ENCODE measurements around the gene POLDIP2.

Gene POLDIP2

DNA sequence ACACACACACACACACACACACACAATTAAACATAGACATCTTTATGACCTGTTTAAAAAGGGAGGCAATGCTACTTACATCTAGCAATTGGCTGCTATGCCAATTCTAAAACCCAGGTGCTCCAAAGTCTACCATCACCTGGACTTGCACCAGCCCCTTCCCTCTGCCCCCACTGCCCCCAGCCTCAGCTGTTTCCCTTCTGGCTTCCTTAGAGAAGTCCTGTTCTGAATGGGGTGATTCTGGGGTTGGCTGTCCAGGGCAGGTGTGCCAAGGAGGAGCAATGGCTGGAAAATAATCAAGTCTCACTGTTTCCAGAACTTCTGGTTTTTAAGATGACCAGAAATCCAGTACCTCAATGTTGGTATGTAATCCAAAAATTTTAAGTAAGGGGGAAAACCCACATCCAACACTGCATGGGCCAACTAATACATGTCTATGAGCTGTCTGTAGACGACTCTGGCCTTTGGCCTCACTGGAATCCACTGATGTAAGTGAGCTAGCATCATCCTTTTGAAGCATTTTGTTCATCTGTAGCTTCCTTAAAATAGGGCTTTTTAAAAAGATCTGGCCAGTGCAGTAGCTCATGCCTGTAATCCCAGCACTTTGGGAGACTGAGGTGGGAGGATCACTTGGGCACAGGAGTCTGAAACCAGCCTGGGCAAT is 24.1 kb downstream of the POLDIP2 start:
- Histone ChIP-seq H3K4me1 (ENCODE audit: control insufficient read depth in 5 of 5, insufficient read depth in 5 of 5, low read length in 5 of 5) (peaks cover 15 to 49% (median 37%) of the 10 kb centered on the region in 5 donors), H3K27me3 (ENCODE audit: control insufficient read depth in 5 of 5, insufficient read depth in 4 of 5, low read length in 5 of 5) (no peaks in the 10 kb centered on the region), H3K36me3 (ENCODE audit: control insufficient read depth in 5 of 5, insufficient read depth in 5 of 5, low read length in 5 of 5) (peaks cover 9 to 37% (median 33%) of the 10 kb centered on the region in 5 donors), H3K4me3 (ENCODE audit: low read depth in 1 of 5, low read length in 5 of 5) (no peak overlapping the region), H3K9me3 (ENCODE audit: control insufficient read depth in 5 of 5, low read length in 5 of 5) (no peaks in the 10 kb centered on the region), H3K27ac (ENCODE audit: low read depth, low read length) (no peak overlapping the region), H3K9ac (ENCODE audit: low read length in 5 of 5) (no peak overlapping the region)

DNA sequence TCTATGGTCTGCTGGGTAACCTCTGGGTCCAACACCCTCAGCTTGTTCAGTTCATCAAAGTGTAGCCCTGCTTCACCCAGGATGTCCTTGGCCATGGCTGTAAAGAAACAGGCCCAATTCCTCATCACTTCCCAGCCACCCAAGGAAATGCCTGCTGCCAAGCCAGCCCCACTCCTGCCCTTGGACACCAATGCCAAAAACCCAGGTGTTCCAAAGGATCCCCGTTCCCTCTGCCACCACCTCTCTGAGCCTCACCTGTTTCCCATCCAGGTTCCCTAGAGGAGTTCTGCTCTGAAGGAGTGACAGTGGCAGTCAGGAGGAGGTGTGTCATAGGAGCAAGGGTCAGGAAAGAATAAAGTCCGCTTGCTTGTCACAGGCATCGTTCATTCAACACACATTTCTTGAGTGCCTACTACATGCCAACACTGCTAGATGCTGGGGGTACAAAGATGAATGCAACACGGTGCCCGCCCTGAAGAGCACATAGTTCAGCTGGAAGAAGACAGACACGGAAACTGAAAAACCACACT is 25.4 kb downstream of the POLDIP2 start:
- no peak overlapping the region for H3K27ac ChIP-seq (ENCODE audit: low read depth, low read length)

DNA sequence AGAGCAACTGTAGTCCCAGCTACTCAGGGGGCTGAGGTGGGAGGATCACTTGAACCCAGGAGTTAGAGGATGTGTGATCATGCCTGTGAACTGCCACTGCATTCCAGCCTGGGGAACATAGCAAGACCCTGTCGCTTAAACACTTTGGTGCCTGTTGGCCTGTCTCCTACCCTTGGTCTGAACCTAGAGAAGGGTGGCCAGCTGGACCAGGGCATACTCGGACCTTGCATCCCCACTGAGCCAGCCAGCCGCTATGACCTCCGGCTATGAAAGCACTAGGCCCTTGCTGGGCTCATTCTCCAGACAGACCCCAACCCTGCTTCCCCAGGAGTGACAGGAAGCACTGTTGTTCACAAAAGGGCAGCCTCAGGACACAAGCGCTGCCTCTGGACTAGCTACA is 26.7 kb downstream of the POLDIP2 start:
- Histone ChIP-seq H3K27me3 (ENCODE audit: control insufficient read depth in 5 of 5, insufficient read depth in 4 of 5, low read length in 5 of 5) (no peaks in the 10 kb centered on the region), H3K4me3 (ENCODE audit: low read depth in 1 of 5, low read length in 5 of 5) (no peak overlapping the region), H3K27ac (ENCODE audit: low read depth, low read length) (no peak overlapping the region), H3K9ac (ENCODE audit: low read length in 5 of 5) (no peak overlapping the region), H3K36me3 (ENCODE audit: control insufficient read depth in 5 of 5, insufficient read depth in 5 of 5, low read length in 5 of 5) (peaks cover 18 to 51% (median 41%) of the 10 kb centered on the region in 5 donors), H3K4me1 (ENCODE audit: control insufficient read depth in 5 of 5, insufficient read depth in 5 of 5, low read length in 5 of 5) (peaks cover 8 to 24% (median 18%) of the 10 kb centered on the region in 5 donors), H3K9me3 (ENCODE audit: control insufficient read depth in 5 of 5, low read length in 5 of 5) (no peaks in the 10 kb centered on the region)

More for the DNA sequence above, 25.4 kb downstream of the POLDIP2 start:
- H3K4me3 ChIP-seq (ENCODE audit: low read depth in 1 of 5, low read length in 5 of 5) = no peak overlapping the region
- peaks cover 18 to 50% (median 39%) of the 10 kb centered on the region in 5 donors for H3K36me3 ChIP-seq (ENCODE audit: control insufficient read depth in 5 of 5, insufficient read depth in 5 of 5, low read length in 5 of 5)
- peaks cover 14 to 37% (median 29%) of the 10 kb centered on the region in 5 donors for H3K4me1 ChIP-seq (ENCODE audit: control insufficient read depth in 5 of 5, insufficient read depth in 5 of 5, low read length in 5 of 5)
- H3K9ac ChIP-seq (ENCODE audit: low read length in 5 of 5) = no peak overlapping the region
- no peaks in the 10 kb centered on the region for H3K9me3 ChIP-seq (ENCODE audit: control insufficient read depth in 5 of 5, low read length in 5 of 5)
- no peaks in the 10 kb centered on the region for H3K27me3 ChIP-seq (ENCODE audit: control insufficient read depth in 5 of 5, insufficient read depth in 4 of 5, low read length in 5 of 5)

- Histone ChIP-seq H3K4me3 (ENCODE audit: low read depth in 1 of 5, low read length in 5 of 5) (no peak overlapping the region), H3K4me1 (ENCODE audit: control insufficient read depth in 5 of 5, insufficient read depth in 5 of 5, low read length in 5 of 5) (peaks cover 0 to 4% (median 0%) of the 10 kb centered on the region in 5 donors), H3K27ac (ENCODE audit: low read depth, low read length) (no peak overlapping the region), H3K9me3 (ENCODE audit: control insufficient read depth in 5 of 5, low read length in 5 of 5) (no peaks in the 10 kb centered on the region), H3K36me3 (ENCODE audit: control insufficient read depth in 5 of 5, insufficient read depth in 5 of 5, low read length in 5 of 5) (peaks cover 18 to 51% (median 41%) of the 10 kb centered on the region in 5 donors), H3K27me3 (ENCODE audit: control insufficient read depth in 5 of 5, insufficient read depth in 4 of 5, low read length in 5 of 5) (no peaks in the 10 kb centered on the region), H3K9ac (ENCODE audit: low read length in 5 of 5) (no peak overlapping the region)
These were observed 29.0 kb downstream of the POLDIP2 start for GRCh38 chr17:28328325-28328724.

DNA sequence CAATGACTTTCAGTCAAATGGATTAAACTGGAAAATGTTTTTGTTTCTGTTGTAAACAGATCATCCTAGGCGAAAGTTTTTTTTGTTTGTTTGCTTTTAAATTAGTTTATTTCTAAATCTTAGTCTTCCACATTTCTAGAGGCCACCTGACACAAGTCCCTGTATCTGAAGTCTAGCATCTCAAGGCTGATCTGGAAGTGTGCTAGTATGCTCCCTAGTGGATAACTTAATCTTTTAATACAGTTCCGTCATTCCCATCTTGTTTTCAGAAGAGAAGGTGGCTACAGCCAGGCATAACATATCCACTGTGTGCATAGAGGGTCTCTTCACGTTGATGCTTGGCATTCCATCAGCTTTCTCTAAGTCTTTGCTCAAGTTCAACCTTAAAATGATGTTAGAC is 29.6 kb downstream of the POLDIP2 start:
- H3K36me3 ChIP-seq (ENCODE audit: control insufficient read depth in 5 of 5, insufficient read depth in 5 of 5, low read length in 5 of 5) = peaks cover 18 to 51% (median 41%) of the 10 kb centered on the region in 5 donors
- H3K27ac ChIP-seq (ENCODE audit: low read depth, low read length) = no peak overlapping the region
- H3K4me1 ChIP-seq (ENCODE audit: control insufficient read depth in 5 of 5, insufficient read depth in 5 of 5, low read length in 5 of 5) = no peaks in the 10 kb centered on the region
- H3K27me3 ChIP-seq (ENCODE audit: control insufficient read depth in 5 of 5, insufficient read depth in 4 of 5, low read length in 5 of 5) = no peaks in the 10 kb centered on the region
- H3K9me3 ChIP-seq (ENCODE audit: control insufficient read depth in 5 of 5, low read length in 5 of 5) = no peaks in the 10 kb centered on the region
- H3K9ac ChIP-seq (ENCODE audit: low read length in 5 of 5) = no peak overlapping the region
- no peak overlapping the region for H3K4me3 ChIP-seq (ENCODE audit: low read depth in 1 of 5, low read length in 5 of 5)

DNA sequence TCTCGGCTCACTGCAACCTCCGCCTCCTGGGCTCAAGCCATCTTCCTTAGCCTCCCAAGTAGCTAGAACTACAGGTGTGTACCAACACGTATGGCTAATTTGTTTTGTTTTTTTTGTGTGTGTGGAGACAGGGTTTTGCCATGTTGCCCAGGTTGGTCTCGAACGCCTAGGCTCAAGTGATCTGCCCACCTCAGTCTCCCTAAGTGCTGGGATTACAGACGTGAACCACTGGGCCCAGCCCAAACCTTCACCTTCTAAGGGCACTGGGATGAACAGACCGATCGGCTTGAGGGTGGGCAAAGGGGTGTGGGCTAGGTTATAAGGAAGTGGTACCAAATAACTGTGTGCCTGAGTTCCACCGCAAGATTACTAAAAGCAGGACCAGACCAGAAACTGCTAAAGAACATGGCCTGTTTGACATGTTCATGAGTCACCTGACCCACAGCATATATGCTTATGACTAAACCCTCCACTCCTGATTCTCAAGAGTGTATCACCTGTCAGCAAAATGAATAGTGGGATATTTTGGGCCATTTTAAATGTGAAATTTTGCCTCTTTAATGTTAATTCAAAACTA is 30.2 kb downstream of the POLDIP2 start:
- H3K36me3 ChIP-seq (ENCODE audit: control insufficient read depth in 5 of 5, insufficient read depth in 5 of 5, low read length in 5 of 5) = peaks cover 18 to 50% (median 40%) of the 10 kb centered on the region in 5 donors
- no peak overlapping the region for H3K9ac ChIP-seq (ENCODE audit: low read length in 5 of 5)
- H3K27ac ChIP-seq (ENCODE audit: low read depth, low read length) = no peak overlapping the region
- no peaks in the 10 kb centered on the region for H3K9me3 ChIP-seq (ENCODE audit: control insufficient read depth in 5 of 5, low read length in 5 of 5)
- H3K27me3 ChIP-seq (ENCODE audit: control insufficient read depth in 5 of 5, insufficient read depth in 4 of 5, low read length in 5 of 5) = no peaks in the 10 kb centered on the region
- H3K4me1 ChIP-seq (ENCODE audit: control insufficient read depth in 5 of 5, insufficient read depth in 5 of 5, low read length in 5 of 5) = no peaks in the 10 kb centered on the region
- H3K4me3 ChIP-seq (ENCODE audit: low read depth in 1 of 5, low read length in 5 of 5) = no peak overlapping the region

GRCh38 chr17:28326114-28326513 is 31.2 kb downstream of the POLDIP2 start:
- Histone ChIP-seq H3K4me1 (ENCODE audit: control insufficient read depth in 5 of 5, insufficient read depth in 5 of 5, low read length in 5 of 5) (no peaks in the 10 kb centered on the region), H3K4me3 (ENCODE audit: low read depth in 1 of 5, low read length in 5 of 5) (no peak overlapping the region), H3K9me3 (ENCODE audit: control insufficient read depth in 5 of 5, low read length in 5 of 5) (no peaks in the 10 kb centered on the region), H3K27ac (ENCODE audit: low read depth, low read length) (no peak overlapping the region), H3K9ac (ENCODE audit: low read length in 5 of 5) (no peak overlapping the region), H3K36me3 (ENCODE audit: control insufficient read depth in 5 of 5, insufficient read depth in 5 of 5, low read length in 5 of 5) (peaks cover 18 to 40% (median 30%) of the 10 kb centered on the region in 5 donors), H3K27me3 (ENCODE audit: control insufficient read depth in 5 of 5, insufficient read depth in 4 of 5, low read length in 5 of 5) (no peaks in the 10 kb centered on the region)

DNA sequence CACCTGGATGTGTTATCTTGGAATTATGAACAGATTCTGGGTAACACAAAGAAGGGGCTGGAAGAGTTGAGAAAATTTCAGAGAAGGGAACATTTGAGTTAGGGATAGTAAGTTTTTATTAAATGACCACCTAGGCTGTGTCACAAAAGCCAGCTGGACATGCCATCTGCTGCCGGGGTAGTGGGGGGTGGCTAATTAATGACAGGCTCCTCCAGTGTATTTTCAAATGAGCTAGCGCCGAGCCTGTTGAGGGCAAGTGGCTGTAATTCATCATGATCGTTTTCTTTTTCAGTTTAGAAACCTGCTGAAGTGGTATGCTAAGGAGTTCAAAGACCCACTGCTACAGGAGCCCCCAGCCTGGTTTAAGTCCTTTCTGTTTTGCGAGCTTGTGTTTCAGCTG is 32.1 kb downstream of the POLDIP2 start:
- no peaks in the 10 kb centered on the region for H3K9me3 ChIP-seq (ENCODE audit: control insufficient read depth in 5 of 5, low read length in 5 of 5)
- H3K27ac ChIP-seq (ENCODE audit: low read depth, low read length) = no peak overlapping the region
- H3K4me3 ChIP-seq (ENCODE audit: low read depth in 1 of 5, low read length in 5 of 5) = no peak overlapping the region
- H3K27me3 ChIP-seq (ENCODE audit: control insufficient read depth in 5 of 5, insufficient read depth in 4 of 5, low read length in 5 of 5) = no peaks in the 10 kb centered on the region
- H3K36me3 ChIP-seq (ENCODE audit: control insufficient read depth in 5 of 5, insufficient read depth in 5 of 5, low read length in 5 of 5) = peaks cover 18 to 31% (median 21%) of the 10 kb centered on the region in 5 donors
- no peaks in the 10 kb centered on the region for H3K4me1 ChIP-seq (ENCODE audit: control insufficient read depth in 5 of 5, insufficient read depth in 5 of 5, low read length in 5 of 5)
- peak overlapping the region in 1 of 5 donors; percentile 38 for H3K9ac ChIP-seq (ENCODE audit: low read length in 5 of 5)

- Histone ChIP-seq H3K4me3 (ENCODE audit: low read depth in 1 of 5, low read length in 5 of 5) (no peak overlapping the region), H3K9ac (ENCODE audit: low read length in 5 of 5) (no peak overlapping the region), H3K36me3 (ENCODE audit: control insufficient read depth in 5 of 5, insufficient read depth in 5 of 5, low read length in 5 of 5) (peaks cover 18 to 27% (median 20%) of the 10 kb centered on the region in 5 donors), H3K27ac (ENCODE audit: low read depth, low read length) (no peak overlapping the region), H3K4me1 (ENCODE audit: control insufficient read depth in 5 of 5, insufficient read depth in 5 of 5, low read length in 5 of 5) (peaks cover 0 to 3% (median 2%) of the 10 kb centered on the region in 5 donors), H3K9me3 (ENCODE audit: control insufficient read depth in 5 of 5, low read length in 5 of 5) (no peaks in the 10 kb centered on the region), H3K27me3 (ENCODE audit: control insufficient read depth in 5 of 5, insufficient read depth in 4 of 5, low read length in 5 of 5) (no peaks in the 10 kb centered on the region)
These were observed 32.5 kb downstream of the POLDIP2 start for GRCh38 chr17:28324781-28325180.

DNA sequence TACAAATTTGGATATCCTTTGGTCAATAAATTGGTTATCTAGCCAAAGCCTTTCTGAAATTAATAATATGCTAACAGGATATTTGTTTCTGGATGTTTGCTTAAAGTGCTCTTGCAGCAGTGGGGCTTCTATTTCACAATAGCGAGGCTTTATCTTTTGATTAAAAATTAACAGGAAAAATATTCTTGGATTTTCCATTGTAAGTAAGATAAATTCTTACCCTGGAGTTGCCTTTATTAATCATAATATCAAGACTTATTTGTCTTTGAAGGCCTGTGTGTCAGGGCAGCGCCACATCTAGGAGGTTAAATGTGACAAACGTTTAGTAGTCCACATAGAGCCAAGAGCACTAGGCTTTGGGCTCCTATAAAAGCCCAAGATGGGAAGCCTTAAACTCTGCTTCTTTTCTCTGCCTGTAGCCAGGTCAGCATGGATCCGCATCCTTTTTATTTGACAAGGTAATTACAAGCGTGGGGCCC is 33.0 kb downstream of the POLDIP2 start:
- H3K4me3 ChIP-seq (ENCODE audit: low read depth in 1 of 5, low read length in 5 of 5) = no peak overlapping the region
- H3K9ac ChIP-seq (ENCODE audit: low read length in 5 of 5) = no peak overlapping the region
- no peaks in the 10 kb centered on the region for H3K9me3 ChIP-seq (ENCODE audit: control insufficient read depth in 5 of 5, low read length in 5 of 5)
- H3K27me3 ChIP-seq (ENCODE audit: control insufficient read depth in 5 of 5, insufficient read depth in 4 of 5, low read length in 5 of 5) = no peaks in the 10 kb centered on the region
- H3K36me3 ChIP-seq (ENCODE audit: control insufficient read depth in 5 of 5, insufficient read depth in 5 of 5, low read length in 5 of 5) = peaks cover 16 to 24% (median 18%) of the 10 kb centered on the region in 5 donors
- H3K27ac ChIP-seq (ENCODE audit: low read depth, low read length) = no peak overlapping the region
- H3K4me1 ChIP-seq (ENCODE audit: control insufficient read depth in 5 of 5, insufficient read depth in 5 of 5, low read length in 5 of 5) = peaks cover 0 to 8% (median 7%) of the 10 kb centered on the region in 5 donors
